Uterus (tissue), 2 donors: ENCODE measurements around the gene BCKDHB.

Experiments
- POLR2A ChIP-seq, 2 donors: fragments of 450-650 bp; IDR thresholded peaks; one replicate each; pipeline ENCODE4 v1.6.1; 2016; ENCODE audit warnings: antibody characterized with exemption in 2 of 2, mild to moderate bottlenecking in 1 of 2, moderate library complexity in 1 of 2
- TF ChIP-seq, protein P1 (sequence below), 4 experiments: fragments of 200-600 bp in 2 of 4; fragments of 450-650 bp in 2 of 4; sonication (generic) in 2 of 4; IDR thresholded peaks; one replicate each; pipeline ENCODE4 v1.5.1; 2016 to 2019; ENCODE audit warnings: antibody characterized with exemption in 4 of 4, mild to moderate bottlenecking in 2 of 4, moderate library complexity in 1 of 4

DNA sequence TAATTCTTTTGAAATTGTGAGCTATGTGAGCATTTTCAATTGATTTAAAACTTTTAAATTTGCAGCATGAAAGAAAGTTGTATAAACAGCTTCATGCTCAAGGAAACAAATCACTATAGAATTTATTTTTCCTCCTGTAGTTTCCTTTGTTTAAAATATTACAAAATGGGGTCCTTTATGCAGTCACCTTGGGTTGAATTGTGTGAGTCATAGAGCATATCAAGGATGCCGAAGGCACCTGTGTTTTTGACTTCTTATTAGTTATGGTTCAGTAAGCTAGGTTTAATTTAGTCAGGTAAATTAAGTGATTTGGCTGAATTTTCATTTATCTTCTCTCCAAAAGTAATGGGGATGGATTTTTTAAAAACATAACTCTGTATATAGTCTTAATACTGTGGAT, 96.8 kb downstream of the BCKDHB start:
- TF ChIP-seq, protein P1, sequence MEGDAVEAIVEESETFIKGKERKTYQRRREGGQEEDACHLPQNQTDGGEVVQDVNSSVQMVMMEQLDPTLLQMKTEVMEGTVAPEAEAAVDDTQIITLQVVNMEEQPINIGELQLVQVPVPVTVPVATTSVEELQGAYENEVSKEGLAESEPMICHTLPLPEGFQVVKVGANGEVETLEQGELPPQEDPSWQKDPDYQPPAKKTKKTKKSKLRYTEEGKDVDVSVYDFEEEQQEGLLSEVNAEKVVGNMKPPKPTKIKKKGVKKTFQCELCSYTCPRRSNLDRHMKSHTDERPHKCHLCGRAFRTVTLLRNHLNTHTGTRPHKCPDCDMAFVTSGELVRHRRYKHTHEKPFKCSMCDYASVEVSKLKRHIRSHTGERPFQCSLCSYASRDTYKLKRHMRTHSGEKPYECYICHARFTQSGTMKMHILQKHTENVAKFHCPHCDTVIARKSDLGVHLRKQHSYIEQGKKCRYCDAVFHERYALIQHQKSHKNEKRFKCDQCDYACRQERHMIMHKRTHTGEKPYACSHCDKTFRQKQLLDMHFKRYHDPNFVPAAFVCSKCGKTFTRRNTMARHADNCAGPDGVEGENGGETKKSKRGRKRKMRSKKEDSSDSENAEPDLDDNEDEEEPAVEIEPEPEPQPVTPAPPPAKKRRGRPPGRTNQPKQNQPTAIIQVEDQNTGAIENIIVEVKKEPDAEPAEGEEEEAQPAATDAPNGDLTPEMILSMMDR (IDR thresholded peaks at IDR 0.05): no peak
- TF ChIP-seq POLR2A (IDR thresholded peaks at IDR 0.05): no peak
